Measurements from ENCODE around the gene CD46. TPM values are rescaled to one million over a fixed set of nuclear protein-coding genes. Genes with fewer than 3 reads are reported as not detected.

Gene CD46
- total RNA-seq, 1 donor from 2014 or later = 122 TPM

DNA sequence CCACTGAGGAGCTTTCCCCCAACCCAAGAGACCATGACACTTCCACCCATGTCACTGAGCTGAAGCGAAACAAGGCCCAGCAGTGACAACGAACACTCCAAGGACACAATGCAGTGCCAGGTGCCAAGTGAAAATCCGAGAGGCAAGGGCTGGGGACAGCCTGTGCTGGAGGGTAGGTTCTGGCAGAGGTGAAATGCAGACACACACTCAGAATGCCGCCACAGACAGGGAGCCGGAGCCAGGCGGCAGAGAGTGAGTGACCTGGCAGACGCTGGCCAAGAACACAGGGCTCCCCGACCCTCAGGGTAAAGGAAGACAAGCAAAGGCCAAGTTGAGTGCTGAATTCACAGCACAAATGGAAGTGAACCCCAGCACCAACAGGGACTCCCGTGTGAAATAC lies 78.9 kb downstream of the CD46 start:
- DNase-seq = no peak

DNA sequence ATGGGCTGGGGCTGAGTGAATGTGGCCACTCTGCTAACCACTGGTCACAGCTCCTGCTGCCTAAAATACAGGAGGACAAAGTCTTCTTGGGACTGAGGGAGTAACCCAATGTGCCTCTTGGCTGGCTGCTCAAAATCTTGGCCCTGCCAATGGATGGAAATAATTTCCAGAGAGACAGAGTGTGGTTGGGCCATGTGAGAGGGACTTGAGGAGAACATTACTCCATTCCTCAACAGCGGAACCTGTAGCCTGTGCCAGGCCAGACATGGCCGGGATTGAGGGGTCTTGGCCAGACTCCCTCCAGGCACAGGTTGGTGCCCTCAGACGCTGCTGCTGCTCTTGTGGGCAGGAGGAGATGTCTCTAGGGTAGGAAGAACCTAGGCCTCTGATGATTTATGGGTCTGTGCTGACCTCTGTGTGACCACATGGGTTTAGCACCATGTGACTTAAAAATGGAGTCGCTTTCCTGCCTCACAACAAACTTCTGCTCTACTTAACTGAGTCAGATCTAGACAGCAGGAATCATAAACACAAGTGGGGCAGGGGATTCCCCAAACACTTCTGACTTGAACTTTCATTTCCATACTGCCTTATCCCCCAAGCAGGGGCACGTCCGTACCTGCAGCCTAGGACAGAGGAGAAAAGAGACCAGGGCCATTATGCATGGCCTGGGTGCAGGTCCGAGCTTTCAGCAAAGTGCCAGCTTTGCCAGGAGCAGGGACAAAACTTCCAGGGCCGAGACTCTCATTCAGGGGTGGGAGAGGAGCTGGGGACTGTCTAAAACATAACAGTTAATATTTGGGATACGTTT lies 79.9 kb downstream of the CD46 start:
- DNase-seq = peak; percentile 57

DNA sequence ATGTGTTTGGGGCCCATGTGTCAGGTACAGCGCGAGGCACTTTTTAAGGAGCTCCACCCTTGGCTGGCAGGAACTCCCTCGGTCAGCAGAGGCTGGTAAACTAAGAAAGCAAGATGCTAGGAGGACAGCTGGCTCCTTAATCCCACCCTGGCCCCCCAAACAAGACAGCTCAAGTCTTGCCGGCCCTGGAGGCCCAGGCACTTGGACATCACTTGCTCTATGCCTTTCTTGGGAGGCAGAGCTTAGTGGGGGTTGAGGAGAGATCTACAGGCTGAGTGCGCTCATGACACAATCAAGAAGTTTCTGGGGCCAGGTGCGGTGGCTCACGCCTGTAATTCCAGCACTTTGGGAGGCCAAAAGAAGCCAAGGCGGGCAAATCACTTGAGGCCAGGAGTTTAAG lies 80.9 kb downstream of the CD46 start:
- DNase-seq = no peak

DNA sequence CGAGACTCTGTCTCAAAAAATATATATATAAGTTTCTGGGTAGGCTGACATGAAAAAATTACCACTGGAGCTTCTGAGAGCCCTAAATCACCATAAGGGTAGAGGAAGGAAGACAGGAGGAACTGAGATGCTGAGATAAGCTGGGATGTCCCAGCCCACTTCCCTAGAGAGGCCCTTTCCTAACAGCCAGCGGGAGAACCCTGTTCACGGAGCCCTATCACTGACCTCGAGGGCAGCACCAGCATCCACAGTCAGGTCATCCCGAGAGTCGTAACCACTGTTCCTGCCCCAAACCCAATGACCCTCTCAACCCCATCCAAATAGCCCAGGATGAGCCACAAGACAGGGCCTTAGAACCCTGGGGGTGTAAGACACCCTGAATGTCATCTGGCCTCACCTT lies 81.5 kb downstream of the CD46 start:
- DNase-seq = no peak

DNA sequence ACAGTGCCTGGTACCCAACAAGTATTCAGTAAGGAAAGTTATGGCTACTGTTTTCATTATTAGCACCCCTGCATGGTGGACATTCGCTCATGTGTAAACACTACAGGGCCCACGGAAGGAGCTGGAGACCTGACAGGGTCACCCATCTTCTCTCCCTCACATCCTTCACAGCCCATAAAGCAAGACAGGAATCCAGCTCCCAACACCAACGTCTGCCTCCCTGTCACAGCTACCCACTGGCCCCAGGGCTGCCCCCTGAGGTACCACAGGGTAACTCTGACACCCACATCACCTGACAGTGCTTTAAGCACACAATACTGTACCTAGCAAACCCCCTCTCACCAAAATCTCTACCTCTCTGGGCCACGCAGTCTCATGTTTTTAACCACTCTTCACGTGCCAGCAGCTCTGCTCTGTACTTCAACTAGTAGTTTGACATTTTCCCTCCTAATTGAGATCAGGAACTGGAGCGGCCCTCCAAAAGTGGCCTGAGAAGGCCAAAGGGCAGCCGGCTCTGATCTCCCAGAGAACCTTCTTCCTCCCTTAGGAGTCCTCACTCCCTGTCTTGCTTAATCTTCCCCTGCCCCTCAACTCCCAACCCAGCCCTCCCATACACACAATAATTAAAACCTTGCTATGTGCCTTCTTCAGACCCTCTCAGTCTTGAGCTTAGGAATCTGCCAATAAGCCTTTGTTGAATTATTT lies 82.3 kb downstream of the CD46 start:
- no peak for DNase-seq

DNA sequence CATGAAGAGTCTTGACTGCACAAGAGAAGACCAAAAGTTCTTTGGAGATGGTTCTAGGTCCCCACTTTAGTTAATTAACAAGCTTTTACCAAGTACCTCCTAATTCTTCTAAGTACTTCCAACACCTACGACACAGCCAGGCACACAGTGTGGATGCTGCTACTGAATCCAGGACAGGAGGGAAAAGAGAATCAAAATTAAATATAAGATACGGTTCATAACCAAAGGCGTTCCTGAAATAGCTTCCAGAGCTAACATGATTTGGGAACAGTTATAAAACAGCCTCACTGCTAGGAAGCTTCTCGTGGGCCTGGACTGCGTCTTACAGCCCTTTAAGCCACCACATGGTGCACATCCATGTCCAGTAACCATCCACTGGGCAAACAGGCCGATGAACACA lies 84.1 kb downstream of the CD46 start:
- DNase-seq = no peak

DNA sequence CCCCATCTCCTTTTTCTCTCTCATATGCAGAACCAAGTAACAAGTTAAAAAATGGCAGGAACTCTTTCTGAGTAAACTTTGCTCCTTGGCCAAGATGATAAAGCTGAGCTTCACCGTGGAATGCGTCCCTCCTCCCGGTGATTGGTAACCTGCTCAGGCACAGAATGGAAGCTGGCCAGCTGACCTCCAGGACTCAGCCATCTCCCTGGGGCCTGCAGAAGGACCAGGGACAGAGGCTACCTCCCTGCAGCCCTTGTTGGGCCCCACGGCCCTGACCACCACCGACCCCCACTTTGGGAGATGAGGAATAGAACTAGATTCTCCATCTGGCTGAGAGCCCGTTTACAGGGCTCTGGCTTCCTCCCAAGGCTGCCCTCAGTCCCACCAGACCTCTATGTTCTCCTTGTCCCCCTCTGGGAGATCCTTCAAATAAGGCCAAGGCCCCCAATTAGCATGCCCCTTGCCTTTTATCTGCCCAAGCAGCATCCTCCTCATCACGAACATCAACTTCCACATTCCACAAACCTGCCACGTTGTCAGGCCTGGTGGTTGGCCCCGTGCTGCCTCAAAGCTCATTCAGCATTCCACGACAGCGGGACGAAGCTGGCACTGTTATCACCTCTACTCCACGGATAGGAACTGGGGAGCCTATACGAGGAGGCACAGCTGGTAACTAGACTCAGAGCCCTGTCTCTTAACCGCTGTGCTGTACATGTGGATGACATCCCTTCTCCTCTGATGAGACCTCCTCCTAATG lies 84.9 kb downstream of the CD46 start:
- no peak for DNase-seq

DNA sequence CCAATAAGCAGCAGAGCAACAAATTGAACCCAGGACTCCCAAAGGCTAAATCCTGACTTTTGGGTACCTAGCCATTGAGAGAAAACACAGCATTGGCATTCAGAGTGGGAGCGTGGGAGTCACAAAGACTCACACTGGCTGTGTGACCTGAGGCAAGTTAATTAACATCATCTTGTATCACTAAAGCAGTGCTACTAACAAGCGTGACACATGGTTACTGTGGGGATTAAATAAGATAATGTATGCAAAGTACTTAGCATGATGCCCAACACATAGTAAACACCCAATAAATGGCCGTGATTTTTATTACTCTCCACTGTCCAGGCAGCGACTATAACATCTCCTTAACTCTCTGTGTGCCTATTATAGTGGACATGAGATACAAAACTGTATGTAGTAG lies 85.8 kb downstream of the CD46 start:
- no peak for DNase-seq

DNA sequence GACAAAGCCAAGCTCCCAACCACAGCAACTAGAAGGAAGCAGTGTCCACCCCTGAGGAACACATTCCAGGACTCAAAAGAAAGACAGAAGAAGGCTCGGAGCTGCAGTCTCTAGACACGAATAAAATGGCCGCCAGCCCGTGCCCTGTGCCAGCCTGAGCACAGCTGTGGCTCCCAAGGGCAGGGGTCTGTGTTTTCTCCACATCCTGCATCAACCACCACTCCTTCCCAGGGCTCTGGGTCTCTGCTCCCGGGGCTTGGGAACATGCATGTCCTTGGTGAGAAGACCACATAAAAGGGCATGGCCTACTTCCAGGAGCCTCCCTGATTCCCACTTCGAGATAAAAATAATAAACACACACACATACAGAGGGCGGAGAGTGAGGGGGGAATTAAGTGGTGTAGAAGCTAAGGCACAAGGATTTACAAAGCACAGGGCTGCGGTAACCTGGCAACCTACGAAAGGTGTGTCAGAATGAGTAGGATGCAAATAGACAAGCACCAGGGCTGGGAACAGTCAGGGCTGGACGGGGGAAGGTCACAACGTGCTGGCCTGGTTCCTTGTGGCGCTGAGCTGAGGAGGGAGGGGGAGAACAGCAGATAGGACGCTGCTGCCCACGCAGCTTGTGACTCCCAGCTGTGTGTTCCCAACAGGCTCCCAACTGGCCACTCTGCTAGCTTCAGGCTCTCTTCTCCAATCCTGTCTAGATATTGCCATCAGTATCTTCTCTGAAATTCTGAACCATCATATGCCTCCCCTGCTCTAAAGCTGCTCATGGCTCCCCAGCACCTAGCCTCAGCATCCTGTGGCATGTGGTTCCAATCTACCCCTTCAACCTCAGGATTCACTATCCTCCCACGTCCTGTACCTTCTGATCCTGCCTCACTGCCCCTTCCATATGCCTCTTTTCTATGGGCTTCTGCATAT lies 86.6 kb downstream of the CD46 start:
- DNase-seq = no peak

DNA sequence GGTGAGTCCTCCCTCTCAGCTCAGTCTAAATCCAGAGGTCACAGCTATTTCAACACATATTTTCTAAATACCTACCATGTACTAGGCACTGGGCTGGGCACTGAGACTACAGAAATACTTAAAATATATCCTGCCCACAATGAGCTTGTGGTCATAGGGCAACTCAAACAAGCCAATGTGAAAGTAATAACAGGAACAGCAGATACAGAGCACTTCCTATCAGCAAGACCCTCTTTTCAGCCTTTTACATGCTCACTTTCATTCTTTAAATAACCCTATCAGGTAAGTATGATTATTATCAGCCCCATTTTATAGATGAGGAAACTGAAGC lies 87.2 kb downstream of the CD46 start:
- DNase-seq = no peak

DNA sequence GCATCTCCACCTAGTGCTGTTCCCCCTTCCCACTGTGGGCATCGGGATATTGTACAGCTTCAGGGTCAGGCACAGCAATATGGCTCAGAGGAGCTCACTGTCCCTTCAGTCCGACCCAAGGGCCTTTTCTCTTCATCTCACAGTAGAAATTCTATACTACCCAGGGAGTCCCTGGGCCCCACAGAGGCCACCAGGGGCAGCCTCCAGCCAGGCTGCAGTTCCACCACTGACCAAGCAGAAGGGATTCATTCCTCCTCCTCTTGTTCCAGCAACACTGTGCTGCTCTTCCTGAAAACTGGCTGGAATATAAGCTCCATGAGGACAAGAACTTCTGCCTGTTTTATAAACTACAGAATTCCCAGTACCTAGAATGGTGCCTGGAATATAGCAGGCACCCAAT lies 88.5 kb downstream of the CD46 start:
- no peak for DNase-seq

DNA sequence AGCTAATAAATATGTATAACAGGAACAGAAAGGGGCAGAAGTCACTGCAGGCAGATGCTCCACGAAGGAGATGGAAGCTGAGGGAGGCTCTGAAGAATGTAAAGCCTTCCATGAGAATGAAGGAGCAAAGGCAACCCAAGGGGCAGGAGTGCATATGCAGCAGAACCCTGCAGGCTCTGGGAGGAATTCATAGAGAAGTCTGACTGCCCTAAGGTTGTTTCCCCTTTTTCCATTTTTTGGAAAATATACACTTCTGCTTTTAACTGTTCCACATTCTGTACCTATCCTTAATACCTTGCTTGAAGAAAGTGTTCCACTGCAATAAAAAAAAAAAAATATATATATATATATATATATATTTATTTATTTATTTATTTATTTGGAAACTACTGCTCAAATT lies 89.4 kb downstream of the CD46 start:
- no peak for DNase-seq

DNA sequence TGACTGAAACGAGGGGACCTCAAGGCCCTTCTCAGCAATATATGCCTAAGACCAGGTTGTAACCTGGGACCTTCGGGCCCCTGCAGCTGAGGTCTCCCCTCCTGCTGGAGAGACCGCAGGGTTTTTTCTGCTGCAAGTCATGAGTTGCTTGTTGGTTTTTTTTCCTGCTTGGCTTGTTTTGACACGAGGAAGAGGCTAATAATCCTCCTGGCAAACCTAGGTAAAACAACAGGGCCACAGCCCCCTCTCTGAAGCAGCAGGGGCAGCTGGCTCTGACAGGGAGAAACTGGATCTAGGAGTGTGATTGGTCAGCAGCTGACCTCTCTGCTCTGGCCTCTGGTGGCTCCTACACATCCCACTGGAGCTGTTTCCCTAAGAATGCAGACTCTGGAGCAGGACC lies 90.0 kb downstream of the CD46 start:
- no peak for DNase-seq

DNA sequence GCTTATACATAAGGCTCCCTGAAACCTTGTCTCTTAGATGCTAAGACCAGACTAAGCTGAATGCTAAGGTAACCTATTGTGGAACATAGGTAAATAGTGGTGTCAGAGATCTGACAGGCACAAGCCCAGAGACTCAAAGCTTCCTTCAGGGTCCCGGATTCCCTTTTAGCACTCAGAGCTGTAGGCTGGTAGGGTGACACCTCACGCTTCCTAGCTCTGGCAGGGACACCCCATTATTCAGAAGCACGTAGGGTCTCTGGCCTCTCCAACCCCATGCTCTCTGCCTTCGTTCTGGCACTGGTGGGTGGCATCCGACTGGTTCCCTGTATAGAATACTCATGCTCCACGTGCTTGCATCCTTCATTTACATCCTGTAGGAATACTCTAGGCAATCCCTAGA lies 90.7 kb downstream of the CD46 start:
- DNase-seq = no peak

DNA sequence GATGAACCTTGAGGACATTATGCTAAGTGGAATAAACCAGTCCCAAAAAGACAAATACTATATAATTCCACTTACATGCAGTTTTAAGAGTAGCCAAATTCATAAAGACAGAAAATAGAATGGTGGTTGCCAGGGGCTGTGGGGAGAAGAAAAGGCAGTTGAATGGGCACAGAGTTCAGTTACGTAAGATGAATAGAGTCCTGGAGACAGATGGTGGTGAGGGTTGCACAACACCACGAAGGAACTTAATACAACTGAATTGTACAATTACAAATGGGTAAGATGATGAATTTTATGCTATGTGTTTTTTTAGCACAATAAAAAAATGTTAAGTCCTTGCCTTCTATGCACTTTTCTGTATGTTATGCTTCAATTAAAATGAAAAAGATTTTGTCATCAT lies 92.5 kb downstream of the CD46 start:
- DNase-seq = no peak

Other genes with a start within 250 kb of the CD46 start
- gene CR1L, start 106.9 kb upstream of the CD46 start, total RNA-seq = 0.14 TPM in 1 of 2 replicates, not detected in the other
- gene CD34, start 159.1 kb downstream of the CD46 start, total RNA-seq = 62.4 and 126 TPM in 2 replicates